ENCODE data around the gene SHANK2. TPM values are rescaled to one million over a fixed set of nuclear protein-coding genes. Genes with fewer than 3 reads are reported as not detected.

SHANK2 gene
- total and polyA plus RNA-seq, 2 of the 4 experiments (the other 2 are of a cell fraction), result 1.6 to 2.2 TPM

GRCh38 chr11:71301858-71302533 lies 49.6 kb upstream of the SHANK2 start:
- intact Hi-C loops (cut with micrococcal nuclease), result no loop called here
- Histone ChIP-seq H3K79me1 (ENCODE audit: low read depth in 1 of 2, low read length in 2 of 2) (no peaks in the 10 kb centered on the region), H2BK15ac (ENCODE audit: low read depth, low read length) (peak overlapping the region; percentile 62; the same call in 2 of the 3 replicates), H2AK5ac (ENCODE audit: low read depth, low read length) (peak overlapping the region; percentile 88), H4K91ac (ENCODE audit: insufficient read depth, low read depth, low read length) (peak overlapping the region; percentile 57), H4K5ac (ENCODE audit: low read depth, low read length) (peak overlapping the region; percentile 45; the same call in 1 of the 2 replicates), H3K14ac (replicated peaks; ENCODE audit: low read depth, low read length) (peak overlapping the region; percentile 62; the same call in 1 of the 2 replicates), H3K4me2 (ENCODE audit: low read depth, low read length) (0 out of 2 replicates have a peak overlapping the region, but pooled peaks have one; percentile 17), H3K23ac (ENCODE audit: low read depth, low read length) (peak overlapping the region; percentile 80; the same call in 1 of the 2 replicates), H3K9me3 (ENCODE audit: control insufficient read depth, insufficient read depth, low read length) (no peaks in the 10 kb centered on the region), H2AFZ (replicated peaks; ENCODE audit: low read length, poor library complexity) (peak overlapping the region; percentile 72), H2BK5ac (ENCODE audit: low read depth, low read length, poor library complexity, severe bottlenecking) (no peak overlapping the region), H3K18ac (ENCODE audit: low read depth, low read length) (peak overlapping the region; percentile 62; the same call in 1 of the 2 replicates), H3K27me3 (ENCODE audit: control insufficient read depth, insufficient read depth, low read length) (no peaks in the 10 kb centered on the region), H3K4me1 (ENCODE audit: control insufficient read depth, insufficient read depth, low read length) (peaks cover 32% of the 10 kb centered on the region), H3K4ac (ENCODE audit: low read depth, low read length) (peak overlapping the region; percentile 75), H2BK120ac (ENCODE audit: low read depth, low read length) (peak overlapping the region; percentile 77), H3K9me1 (ENCODE audit: insufficient read depth, low read length) (peaks cover 14% of the 10 kb centered on the region), H2AK9ac (replicated peaks; ENCODE audit: low read depth, low read length, poor library complexity) (peak overlapping the region; percentile 18), H3K4me3 (ENCODE audit: insufficient read depth, low read depth, low read length) (no peak overlapping the region), H3K56ac (ENCODE audit: extremely low read depth, insufficient read depth, low read length) (no peak overlapping the region), H2BK20ac (ENCODE audit: low read depth, low read length) (peak overlapping the region; percentile 65), H3K27ac (ENCODE audit: insufficient read depth, low read length) (no peak overlapping the region), H4K20me1 (ENCODE audit: insufficient read depth, low read length) (no peaks in the 10 kb centered on the region), H4K8ac (ENCODE audit: low read depth in 2 of 2, low read length in 2 of 2) (peak overlapping the region in 1 of 2 experiments; percentile 24; a peak in 1 of 4 replicates), H3K36me3 (ENCODE audit: control insufficient read depth, insufficient read depth, low read length) (no peaks in the 10 kb centered on the region), H3K9ac (ENCODE audit: low read depth, low read length) (peak overlapping the region; percentile 27; the same call in 1 of the 2 replicates)
- ChIA-PET CTCF (no interaction called here), POLR2A (ENCODE audit: unreplicated experiment) (no interaction called here)
- in situ Hi-C loops (cut with MboI; ENCODE audit: low sequenced_read_pairs), result no loop called here
- dilution Hi-C loops (cut with HindIII; ENCODE audit: low sequenced_read_pairs, unreplicated experiment), result no loop called here
- no peak for TF ChIP-seq RCOR1 (IDR thresholded peaks at IDR 0.05; ENCODE audit: insufficient replicate concordance, low read length)
- no peak for TF ChIP-seq USF2 (IDR thresholded peaks at IDR 0.05; ENCODE audit: low read depth, low read length)
- no peak for TF ChIP-seq NFE2L2 (IDR thresholded peaks at IDR 0.05; ENCODE audit: low read depth, low read length)
- TF ChIP-seq MAZ (IDR thresholded peaks at IDR 0.05; ENCODE audit: borderline replicate concordance, low read depth, low read length), result no peak
- TF ChIP-seq RFX5 (IDR thresholded peaks at IDR 0.05; ENCODE audit: low read depth, low read length), result no peak
- TF ChIP-seq BHLHE40 (IDR thresholded peaks at IDR 0.05; ENCODE audit: low read depth, low read length), result no peak
- no peak for TF ChIP-seq FOS (IDR thresholded peaks at IDR 0.05; ENCODE audit: low read depth, low read length)
- no peak for TF ChIP-seq RAD21 (IDR thresholded peaks at IDR 0.05; ENCODE audit: low read length)
- TF ChIP-seq ELK1 (IDR thresholded peaks at IDR 0.05; ENCODE audit: borderline replicate concordance, low read depth, low read length), result no peak
- no peak for TF ChIP-seq MXI1 (IDR thresholded peaks at IDR 0.05; ENCODE audit: borderline replicate concordance, low read depth, low read length)
- no peak for TF ChIP-seq SMC3 (IDR thresholded peaks at IDR 0.05; ENCODE audit: low read depth, low read length)
- DNase-seq (no peak), ATAC-seq (ENCODE audit: low read depth) (no peak)
- WGBS, 2 experiments (ENCODE audit: extremely low coverage in 2 of 2, insufficient read length in 1 of 2), result 73% methylated on average over 6 of the region's 17 CpGs; no CpG with 5 or more reads in 1 of the 2 experiments
- no TSS peak for BruUV-seq (replicated peaks)
